Globus pallidus (tissue), 1 donor: Measurements from ENCODE around the gene SLC25A22.

Experiments used
- DNase-seq: peaks from one replicate; pipeline ENCODE4 v3.0.0-alpha.2; 2015; ENCODE audit warnings: low spot score

The SLC25A22 gene

GRCh38 chr11:798093-798713 lies at the start of gene SLC25A22:
SLC25A22 (minus strand) TSS chr11:798281; CDS start chr11:795006, 3,275 bp downstream.
- peak; percentile 69 for DNase-seq

- no peak for DNase-seq
Observed at GRCh38 chr11:847876-848275, 49.8 kb upstream of the SLC25A22 start.

- no peak for DNase-seq
Observed at GRCh38 chr11:846496-847098, 48.5 kb upstream of the SLC25A22 start.

GRCh38 chr11:845872-846495 lies 47.9 kb upstream of the SLC25A22 start:
- DNase-seq: no peak

GRCh38 chr11:844693-845644 lies 46.9 kb upstream of the SLC25A22 start:
- no peak for DNase-seq

- DNase-seq: no peak
Observed at GRCh38 chr11:843818-844692, 46.0 kb upstream of the SLC25A22 start.

- no peak for DNase-seq
Observed at GRCh38 chr11:843086-843734, 45.1 kb upstream of the SLC25A22 start.

GRCh38 chr11:842370-843002 lies 44.4 kb upstream of the SLC25A22 start, which contains the start of the genes POLR2L and TSPAN4:
POLR2L (minus strand) TSS chr11:842529; CDS start chr11:842508, 21 bp downstream.
TSPAN4 (plus strand) TSS chr11:842852; CDS start chr11:850305, 7,453 bp downstream.
- DNase-seq: peak; percentile 84

GRCh38 chr11:841981-842369 lies 43.9 kb upstream of the SLC25A22 start:
- no peak for DNase-seq

GRCh38 chr11:839875-840617 lies 42.0 kb upstream of the SLC25A22 start:
- DNase-seq: no peak

- DNase-seq: no peak
Observed at GRCh38 chr11:839280-839623, 41.2 kb upstream of the SLC25A22 start.

GRCh38 chr11:838441-839279 lies 40.6 kb upstream of the SLC25A22 start:
- DNase-seq: no peak

- DNase-seq: no peak
Observed at GRCh38 chr11:837990-838307, 39.9 kb upstream of the SLC25A22 start.

GRCh38 chr11:837189-837989 lies 39.3 kb upstream of the SLC25A22 start:
- DNase-seq: no peak

- DNase-seq: no peak
Observed at GRCh38 chr11:836700-837099, 38.6 kb upstream of the SLC25A22 start.

- DNase-seq: no peak
Observed at GRCh38 chr11:836274-836673, 38.2 kb upstream of the SLC25A22 start.

GRCh38 chr11:834371-835316 lies 36.6 kb upstream of the SLC25A22 start:
- no peak for DNase-seq
